ENCODE measurements around the gene ABCA9.
"Not testable (repeated sequence)": the region's sequence is repeated elsewhere in the genome, so short reads cannot be mapped to it uniquely, and the experiment has no call there.

ABCA9 gene, protein sequence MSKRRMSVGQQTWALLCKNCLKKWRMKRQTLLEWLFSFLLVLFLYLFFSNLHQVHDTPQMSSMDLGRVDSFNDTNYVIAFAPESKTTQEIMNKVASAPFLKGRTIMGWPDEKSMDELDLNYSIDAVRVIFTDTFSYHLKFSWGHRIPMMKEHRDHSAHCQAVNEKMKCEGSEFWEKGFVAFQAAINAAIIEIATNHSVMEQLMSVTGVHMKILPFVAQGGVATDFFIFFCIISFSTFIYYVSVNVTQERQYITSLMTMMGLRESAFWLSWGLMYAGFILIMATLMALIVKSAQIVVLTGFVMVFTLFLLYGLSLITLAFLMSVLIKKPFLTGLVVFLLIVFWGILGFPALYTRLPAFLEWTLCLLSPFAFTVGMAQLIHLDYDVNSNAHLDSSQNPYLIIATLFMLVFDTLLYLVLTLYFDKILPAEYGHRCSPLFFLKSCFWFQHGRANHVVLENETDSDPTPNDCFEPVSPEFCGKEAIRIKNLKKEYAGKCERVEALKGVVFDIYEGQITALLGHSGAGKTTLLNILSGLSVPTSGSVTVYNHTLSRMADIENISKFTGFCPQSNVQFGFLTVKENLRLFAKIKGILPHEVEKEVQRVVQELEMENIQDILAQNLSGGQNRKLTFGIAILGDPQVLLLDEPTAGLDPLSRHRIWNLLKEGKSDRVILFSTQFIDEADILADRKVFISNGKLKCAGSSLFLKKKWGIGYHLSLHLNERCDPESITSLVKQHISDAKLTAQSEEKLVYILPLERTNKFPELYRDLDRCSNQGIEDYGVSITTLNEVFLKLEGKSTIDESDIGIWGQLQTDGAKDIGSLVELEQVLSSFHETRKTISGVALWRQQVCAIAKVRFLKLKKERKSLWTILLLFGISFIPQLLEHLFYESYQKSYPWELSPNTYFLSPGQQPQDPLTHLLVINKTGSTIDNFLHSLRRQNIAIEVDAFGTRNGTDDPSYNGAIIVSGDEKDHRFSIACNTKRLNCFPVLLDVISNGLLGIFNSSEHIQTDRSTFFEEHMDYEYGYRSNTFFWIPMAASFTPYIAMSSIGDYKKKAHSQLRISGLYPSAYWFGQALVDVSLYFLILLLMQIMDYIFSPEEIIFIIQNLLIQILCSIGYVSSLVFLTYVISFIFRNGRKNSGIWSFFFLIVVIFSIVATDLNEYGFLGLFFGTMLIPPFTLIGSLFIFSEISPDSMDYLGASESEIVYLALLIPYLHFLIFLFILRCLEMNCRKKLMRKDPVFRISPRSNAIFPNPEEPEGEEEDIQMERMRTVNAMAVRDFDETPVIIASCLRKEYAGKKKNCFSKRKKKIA (N-terminal part only)

DNA sequence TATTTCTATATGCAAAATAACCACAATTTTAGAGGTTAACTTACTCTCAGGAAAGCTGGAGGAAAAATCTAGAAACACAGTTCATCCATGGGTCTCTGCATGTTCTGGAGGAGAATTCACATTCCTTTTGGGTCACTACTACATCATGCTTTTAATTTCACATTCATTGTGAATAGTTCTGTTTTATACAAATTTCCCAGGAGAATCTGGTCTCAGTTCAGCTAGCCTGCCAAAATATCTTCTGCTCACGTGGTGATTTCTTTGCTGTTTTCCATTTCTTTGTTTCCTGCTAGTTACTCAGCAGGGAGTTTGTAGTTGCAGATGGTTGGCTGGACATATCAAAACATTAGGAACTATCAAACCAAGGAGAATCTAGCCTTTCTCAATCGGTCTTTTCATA lies at the start of gene ABCA9:
Gene ABCA9 (minus strand): TSS at position 106 of the 400 bp plus-strand sequence. CDS start 9,801 bp downstream, outside the sequence.
- no peak for DNase-seq (ENCODE audit: low spot score)

DNA sequence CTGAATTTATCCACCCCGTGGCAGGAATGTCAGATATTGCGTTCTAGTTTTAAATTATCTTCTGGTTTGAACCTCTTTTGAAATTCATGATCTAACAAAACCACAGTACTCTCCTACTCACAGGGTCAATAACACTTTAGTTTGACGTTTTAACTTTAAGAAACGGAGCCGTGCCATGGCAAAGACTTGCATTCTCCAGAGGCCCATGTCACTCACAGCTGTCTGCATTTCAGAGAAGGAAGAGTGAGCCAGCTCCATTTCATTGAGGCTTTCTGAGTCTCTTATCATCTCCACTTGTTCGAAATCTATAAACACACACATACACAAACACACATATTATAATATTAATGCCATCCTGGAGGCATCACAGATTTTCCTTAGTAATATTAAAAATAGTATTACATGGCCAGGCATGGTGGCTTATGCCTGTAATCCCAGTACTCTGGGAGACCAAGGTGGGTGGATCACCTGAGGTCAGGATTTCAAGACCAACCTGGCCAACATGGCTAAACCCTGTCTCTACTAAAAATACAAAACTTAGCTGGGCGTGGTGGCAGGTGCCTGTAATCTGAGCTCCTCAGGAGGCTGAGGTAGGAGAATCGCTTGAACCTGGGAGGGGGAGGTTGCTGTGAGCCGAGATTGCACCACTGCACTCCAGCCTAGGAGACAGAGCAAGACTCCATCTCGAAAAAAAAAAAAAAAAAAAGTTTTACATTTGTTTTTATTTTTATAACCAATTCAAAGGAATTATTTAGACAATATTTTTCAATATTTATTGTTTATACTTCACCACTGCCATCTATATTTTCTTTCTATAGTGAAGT lies 45.4 kb upstream of the ABCA9 start:
- DNase-seq (ENCODE audit: low spot score) = no peak

DNA sequence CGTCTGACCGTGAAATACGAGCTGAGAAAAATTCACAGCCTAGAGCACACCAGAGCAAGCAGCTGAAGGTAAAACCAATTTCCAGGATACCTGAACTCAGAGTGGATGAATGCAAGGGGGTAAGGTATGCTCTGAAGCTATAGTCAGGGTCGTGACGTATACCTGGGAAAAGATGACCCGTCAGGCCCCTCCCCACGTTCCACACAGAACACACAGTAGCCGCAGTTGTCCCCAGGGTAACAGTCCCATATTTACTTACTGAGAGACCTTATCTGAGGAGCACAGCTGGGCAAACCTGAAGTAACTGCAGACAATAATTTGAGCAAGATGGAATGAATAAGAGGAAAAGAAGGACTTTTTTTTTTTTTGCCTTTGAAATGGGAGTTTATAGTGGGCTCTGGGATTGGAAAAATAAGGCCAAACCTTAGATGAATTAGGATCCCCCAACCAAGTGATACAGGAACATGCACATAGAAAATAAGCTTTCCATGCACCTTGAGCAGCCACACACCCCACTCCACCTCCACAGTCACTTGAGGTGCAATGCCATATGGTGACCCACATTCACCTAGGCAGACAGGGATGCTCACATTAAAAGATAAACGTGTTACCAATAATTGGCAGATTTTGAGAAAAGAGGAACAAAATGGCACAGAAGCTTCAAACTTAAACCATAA lies 43.0 kb upstream of the ABCA9 start:
- DNase-seq (ENCODE audit: low spot score) = no peak

DNA sequence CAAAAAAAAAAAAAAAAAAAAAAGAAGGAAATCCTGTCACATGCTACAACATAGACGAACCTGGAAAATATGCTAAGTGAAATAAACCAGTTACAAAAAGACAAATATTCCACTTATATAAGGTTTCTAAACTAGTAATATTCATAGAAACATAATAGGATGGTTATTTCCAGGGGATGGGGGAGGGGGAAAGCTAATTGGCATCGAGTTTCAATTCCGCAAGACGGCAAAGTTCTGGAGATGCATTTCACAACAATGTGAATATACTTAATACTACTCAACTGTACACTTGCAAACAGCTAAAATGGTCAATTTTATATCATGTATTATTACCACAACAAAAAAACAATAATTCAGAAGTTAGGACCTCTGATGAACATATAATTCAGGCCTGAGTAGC lies 37.9 kb upstream of the ABCA9 start:
- DNase-seq (ENCODE audit: low spot score) = no peak

DNA sequence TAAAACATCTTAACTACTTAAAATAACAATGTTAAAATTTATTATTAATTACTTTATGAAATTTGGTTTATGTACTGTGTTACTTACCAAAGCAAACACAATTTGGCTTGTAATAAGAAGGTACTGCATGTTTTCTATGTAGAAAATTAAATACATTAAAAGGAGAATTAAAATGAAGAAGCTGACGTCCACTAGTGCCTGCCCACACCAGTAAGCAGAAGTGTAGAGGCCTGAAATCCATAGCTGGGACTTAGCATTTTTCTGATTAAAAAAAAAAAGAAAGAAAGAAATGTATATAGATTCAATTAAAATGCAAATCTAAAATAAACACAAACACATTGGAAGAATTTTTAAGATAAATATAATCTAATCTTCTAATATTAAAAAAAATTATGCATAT lies 35.8 kb upstream of the ABCA9 start:
- no peak for DNase-seq (ENCODE audit: low spot score)

DNA sequence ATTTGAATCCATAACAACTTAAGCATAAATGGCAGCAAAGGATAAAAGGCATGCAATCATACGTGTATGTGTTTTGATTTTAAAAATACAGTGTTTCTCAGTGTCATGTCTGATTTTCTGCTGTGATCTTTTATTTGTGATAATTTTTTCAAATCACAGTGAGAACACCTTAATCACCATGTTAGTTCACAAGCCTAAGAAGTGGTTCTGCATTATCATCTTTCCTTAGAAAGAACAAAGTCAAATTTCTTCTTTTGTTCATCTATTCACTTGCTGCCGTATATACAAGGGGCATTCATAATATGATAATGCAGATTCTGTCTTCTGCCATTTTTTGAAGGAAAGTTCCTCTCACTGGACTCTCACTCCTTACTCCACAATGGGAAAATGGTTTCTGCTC lies 33.3 kb upstream of the ABCA9 start:
- no peak for DNase-seq (ENCODE audit: low spot score)

DNA sequence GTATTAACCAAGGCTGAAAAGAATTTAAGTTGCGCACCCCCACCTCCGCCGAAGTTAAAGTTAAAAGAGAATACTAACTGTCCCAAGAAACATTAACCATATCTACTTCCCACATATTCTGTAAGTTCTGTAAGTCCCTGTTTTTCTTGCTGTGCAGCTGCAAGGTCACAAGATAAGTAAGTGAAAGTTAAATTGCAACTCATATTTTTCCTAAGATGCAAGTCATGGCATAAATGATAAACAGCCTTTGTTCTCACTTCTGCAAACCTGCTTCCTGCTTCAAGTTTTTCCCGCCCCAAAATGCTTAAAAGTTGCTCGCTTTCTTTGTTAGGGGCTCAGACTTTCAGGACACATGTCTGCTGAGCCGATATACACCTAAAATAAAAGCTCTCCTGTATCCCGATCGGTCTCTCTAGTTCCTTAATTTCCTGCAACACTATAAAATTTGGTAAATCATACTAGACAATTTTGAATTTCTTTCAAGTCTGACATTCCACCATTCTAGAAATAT lies 32.6 kb upstream of the ABCA9 start:
- DNase-seq (ENCODE audit: low spot score) = no peak

DNA sequence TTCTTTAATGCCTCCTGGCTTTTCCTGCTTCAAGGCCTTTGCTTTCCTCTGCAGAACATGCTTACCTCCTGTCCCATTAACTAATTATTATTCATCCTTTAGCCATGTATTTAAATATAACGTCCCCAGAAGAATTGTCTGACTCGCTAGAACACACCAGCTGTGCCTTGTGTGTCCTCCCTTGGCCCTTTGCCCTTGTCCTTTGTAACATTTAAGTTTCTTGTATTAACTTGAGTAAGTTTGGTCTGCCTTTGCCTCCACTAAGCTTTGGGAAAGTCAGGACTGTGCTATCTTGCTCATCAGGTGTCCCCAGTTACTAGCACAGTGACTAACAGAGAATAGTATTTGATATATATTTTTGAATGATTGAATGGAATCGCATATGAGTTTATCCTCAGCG lies 29.6 kb upstream of the ABCA9 start:
- DNase-seq (ENCODE audit: low spot score) = no peak

DNA sequence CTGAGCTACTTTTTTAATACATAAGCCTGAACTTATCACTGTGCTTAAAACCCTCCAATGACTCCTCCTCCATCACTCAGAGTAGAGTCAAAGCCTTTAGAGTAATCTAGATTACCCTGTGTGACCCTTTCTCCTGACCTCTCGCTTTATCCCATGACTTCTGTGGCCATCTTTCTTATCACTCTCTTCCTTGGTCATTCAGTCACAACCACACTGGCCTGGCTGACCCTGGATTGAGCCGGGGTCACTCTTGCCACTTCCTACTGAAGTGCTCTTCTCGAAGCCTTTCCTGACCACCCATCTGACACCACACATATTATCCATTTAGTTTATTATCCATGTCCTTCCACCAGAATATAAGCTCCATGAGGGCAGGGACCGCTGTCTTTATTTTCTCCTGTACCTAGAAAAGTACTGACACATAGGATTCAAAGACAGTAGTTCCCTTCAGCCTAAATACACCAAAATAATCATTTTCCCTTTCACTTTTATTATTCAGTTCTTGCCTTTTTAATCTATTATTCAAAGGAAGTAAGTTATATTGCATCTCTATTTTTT lies 28.0 kb upstream of the ABCA9 start:
- no peak for DNase-seq (ENCODE audit: low spot score)

DNA sequence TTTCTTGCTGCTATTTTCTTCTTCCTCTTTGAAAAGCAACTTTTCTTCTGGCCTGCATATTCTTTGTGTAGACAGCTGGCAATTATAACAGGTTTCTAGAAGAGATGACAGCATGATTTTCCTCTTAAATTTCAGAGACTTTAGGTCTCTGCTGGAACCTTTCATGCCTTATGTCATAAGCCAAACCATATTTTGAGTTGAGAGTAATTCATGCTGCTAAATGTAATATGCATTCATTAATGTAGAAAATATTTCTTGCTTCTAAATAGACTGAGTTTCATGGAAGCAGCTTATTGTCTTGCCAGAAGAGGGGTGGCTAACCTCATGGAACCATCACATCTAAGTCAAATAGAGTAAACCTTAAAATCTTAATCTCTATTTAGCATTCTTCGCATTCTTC lies 25.9 kb upstream of the ABCA9 start:
- DNase-seq (ENCODE audit: low spot score) = no peak

DNA sequence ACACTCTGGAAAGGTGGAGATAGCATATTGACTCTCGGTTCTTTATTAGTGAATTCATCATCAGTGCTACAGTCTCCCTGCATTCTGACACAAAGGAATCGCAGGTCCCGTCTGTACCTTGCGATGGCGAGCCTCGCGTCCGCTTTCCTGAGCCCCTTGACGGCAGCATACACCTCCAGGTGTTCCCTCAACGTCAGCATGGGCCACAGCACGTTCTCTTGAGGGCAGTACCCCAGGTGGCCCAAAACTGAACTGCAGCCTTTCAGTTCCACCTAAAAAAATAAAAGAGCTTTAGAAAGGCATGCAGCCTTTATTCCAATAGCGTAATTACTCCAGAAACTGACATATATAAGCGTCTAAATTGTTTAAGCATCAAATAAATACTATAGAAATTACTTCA lies 24.2 kb upstream of the ABCA9 start:
- DNase-seq (ENCODE audit: low spot score) = peak; percentile 34

DNA sequence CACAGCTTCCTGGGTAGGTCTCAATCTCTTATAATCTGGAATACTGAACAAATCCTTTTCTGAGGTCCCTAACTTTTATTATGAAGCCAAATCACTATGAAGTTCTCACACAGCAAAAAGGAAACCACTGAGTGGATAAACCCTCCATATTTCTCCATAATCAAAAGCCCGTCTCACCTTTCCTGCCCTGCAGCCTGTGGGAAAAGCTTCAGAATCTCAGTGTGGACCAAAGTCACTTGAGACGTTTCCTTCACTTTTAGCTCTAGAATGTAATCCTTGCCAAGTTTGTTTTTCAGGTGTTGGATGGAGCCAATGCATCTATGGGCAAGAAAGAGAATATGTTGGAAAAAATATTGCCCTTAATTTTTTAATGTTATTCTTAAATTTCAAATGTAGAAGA lies 22.0 kb upstream of the ABCA9 start:
- DNase-seq (ENCODE audit: low spot score) = no peak

DNA sequence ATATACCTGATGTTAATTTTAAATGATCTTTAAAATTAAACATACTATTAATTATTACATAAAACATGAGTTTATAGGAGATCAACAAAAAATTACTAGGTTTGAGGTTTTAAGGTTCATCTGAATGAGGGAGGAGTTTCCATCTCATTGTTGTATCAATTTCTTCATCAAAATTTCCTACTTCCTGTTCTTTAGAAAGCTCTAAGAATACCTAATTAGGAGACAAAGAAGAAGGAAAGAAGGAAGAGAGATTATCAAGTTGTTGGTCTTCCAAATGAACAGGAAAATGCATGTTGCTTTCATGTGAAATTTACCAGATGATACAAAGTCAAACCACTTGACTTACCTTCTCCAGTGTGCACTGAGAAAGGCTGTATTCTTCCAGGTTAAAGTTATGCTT lies 18.1 kb upstream of the ABCA9 start:
- no peak for DNase-seq (ENCODE audit: low spot score)

DNA sequence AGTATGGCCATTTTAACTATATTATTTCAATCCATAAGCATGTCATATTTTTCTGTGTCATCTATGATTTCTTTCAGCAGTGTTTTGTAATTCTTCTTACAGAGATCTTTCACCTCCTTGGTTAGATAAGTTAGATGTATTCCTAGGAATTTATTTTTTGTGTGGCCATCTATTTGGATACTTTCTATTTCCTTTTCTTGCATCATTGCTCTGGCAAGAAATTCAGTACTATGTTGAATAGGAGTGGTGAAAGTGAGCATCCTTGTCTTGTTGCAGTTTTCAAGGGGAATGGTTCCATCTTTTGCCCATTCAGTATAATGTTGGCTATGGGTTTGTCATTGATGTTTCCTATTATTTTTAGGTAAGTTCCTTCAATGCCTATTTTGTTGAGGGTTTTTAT lies 15.1 kb upstream of the ABCA9 start:
- no peak for DNase-seq (ENCODE audit: low spot score)

DNA sequence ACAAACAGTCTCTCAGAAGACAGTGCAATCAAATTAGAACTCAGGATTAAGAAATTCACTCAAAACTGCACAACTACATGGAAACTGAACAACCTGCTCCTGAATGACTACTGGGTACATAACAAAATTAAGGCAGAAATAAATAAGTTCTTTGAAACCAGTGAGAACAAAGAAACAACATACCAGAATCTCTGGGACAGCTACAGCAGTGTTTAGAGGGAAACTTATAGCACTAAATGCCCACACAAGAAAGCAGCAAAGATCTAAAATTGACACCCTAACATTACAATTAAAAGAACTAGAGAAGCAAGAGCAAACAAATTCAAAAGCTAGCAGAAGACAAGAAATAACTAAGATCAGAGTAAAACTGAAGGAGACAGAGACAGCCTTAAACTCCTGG lies 12.7 kb upstream of the ABCA9 start:
- not testable (repeated sequence) for DNase-seq (ENCODE audit: low spot score)

DNA sequence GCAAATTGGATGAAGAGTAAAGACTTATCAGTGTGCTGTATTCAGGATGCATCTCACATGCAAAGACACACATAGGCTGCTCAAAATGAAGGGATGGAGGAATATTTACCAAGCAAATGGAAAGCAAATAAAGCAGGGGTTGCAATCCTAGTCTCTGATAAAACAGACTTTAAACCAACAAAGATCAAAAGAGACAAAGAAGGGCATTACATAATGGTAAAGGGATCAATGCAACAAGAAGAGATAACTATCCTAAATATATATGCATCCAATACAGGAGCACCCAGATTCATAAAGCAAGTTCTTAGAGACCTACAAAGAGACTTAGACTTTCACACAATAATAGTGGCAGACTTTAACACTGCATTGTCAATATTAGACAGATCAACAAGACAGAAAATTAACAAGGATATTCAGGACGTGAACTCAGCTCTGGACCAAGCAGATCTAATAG lies 12.1 kb upstream of the ABCA9 start:
- DNase-seq (ENCODE audit: low spot score) = not testable (repeated sequence)

DNA sequence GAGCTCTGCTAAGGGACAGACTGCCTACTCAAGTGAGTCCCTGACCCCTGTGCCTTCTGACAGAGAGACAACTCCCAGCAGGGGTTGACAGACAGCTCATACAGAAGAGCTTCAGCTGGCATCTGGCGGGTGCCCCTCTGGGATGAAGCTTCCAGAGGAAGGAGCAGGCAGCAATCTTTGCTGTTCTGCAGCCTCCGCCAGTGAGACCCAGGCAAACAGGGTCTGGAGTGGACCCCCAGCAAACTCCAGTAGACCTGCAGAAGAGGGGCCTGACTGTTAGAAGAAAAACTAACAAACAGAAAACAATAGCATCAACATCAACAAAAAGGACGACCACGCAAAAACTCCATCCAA lies 10.5 kb upstream of the ABCA9 start:
- DNase-seq (ENCODE audit: low spot score) = not testable (repeated sequence)

DNA sequence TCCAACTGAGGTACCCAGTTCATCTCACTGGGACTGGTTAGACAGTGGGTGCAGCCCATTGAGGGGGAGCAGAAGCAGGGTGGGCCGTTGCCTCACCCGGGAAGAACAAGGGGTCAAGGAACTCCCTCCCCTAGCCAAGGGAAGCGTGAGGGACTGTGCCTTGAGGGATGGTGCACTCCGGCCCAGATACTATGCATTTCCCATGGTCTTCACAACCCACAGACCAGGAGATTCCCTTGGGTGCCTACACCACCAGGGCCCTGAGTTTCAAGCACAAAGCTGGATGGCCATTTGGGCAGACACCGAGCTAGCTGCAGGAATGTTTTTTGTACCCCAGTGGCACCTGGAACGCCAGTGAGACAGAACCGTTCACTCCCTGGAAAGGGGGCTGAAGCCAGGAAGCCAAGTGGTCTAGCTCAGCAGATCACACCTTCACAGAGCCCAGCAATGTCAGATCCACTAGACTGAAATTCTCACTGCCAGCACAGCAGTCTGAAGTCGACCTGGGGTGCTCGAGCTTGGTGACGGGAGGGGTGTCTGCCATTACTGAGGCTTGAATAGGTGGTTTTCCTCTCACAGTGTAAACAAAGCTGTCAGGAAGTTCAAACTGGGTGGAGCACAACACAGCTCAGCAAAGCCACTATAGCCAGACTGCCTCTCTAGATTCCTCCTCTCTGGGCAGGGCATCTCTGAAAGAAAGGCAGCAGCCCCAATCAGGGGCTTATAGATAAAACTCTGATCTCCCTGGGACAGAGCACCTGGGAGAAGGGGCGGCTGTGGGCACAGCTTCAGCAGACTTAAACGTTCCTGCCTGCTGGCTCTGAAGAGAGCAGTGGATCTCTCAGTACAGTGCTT lies 9.9 kb upstream of the ABCA9 start:
- DNase-seq (ENCODE audit: low spot score) = not testable (repeated sequence)

DNA sequence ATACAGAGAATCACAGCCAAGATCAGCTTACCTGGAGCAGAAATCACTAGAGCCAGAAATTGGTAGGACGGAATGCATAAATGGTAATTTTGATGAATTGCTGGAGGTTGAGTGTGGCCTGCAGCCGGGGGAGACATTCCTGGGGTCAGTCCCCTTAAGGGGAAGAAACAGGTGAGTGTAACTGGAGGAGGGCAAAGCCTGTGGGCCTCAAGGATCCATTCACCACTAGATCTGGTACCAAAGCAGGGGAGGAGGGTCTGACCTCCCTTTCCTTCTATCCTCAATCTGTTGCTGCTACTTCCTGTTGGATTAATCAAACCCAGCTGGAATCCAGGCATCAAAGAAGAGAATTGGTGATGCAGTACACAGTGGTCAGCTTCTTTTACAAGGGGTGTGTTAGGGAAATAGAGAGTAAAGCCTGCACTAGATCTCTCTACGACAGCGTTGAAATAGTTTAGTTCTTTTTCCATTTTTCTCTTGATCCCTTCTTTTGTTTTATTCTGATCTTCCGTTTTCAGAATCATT lies 8.6 kb upstream of the ABCA9 start:
- DNase-seq (ENCODE audit: low spot score) = no peak

Measured in LoVo (cell line).